ENCODE data around the gene FIP1L1. TPM values are rescaled to one million over a fixed set of nuclear protein-coding genes. Genes with fewer than 3 reads are reported as not detected.

The FIP1L1 gene
- total and polyA plus RNA-seq, 9 of the 15 experiments (the other 6 are each of a cell fraction or from before 2014, with no cell fraction given): 34.6 to 137 (median 72.0) TPM

DNA sequence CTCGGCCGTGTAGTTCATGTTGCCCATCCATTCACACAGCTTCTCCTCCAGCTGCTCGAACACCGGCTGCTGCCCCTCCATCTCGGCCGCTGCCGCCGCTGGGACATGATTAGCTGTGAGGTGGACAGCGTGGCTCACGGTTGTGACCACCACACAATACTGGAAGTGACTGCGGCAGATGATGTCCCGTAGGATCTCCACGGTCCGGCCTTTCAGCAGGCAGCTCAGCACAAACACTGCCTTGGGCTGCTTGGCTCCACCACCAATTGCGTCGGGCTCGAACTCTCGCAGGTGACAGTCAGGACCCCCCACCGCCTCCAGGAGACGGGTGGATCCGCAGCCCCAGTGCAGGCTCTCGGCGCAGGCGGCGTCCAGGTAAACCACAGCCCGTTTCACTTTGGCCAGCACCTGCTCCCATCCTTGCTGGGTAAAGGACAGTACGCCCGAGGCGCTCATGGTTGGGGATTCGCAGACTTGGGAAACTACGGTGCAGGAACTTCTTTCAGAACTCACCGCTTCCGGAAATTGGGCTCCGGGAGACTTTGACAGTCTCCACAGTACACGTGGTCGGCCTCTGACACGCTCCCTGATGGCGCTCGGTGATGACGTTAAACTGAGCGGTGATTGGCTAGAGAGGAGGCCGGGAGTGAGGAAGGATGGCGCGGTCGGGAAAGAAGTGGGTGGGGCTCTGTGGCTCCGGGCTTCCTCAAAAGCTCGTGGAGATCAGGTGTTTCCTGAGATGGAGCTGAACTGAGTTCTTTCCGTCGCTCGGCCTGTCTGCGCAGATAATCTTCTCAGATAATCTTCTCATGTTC lies 11.7 kb upstream of the FIP1L1 start, which contains the start of gene SCFD2 (continued):
- TF ChIP-seq, protein P1, sequence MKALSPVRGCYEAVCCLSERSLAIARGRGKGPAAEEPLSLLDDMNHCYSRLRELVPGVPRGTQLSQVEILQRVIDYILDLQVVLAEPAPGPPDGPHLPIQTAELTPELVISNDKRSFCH (CRISPR knock-in tag; IDR thresholded peaks at IDR 0.05): no peak
- TF ChIP-seq, protein P1 (tag; IDR thresholded peaks at IDR 0.05): no peak
- TF ChIP-seq ZKSCAN1 (IDR thresholded peaks at IDR 0.05; ENCODE audit: low read depth, low read length) (no peak), SP2 (IDR thresholded peaks at IDR 0.05; ENCODE audit: extremely low read depth, low read depth, low read length, poor library complexity, severe bottlenecking) (no peak), GATA2 (CRISPR knock-in tag; IDR thresholded peaks at IDR 0.05) (peak; percentile 39; the same call in 1 of the 2 replicates), HMG20A (CRISPR knock-in tag; conservative IDR thresholded peaks at IDR 0.05) (no peak), ESRRA (IDR thresholded peaks at IDR 0.05; ENCODE audit: borderline replicate concordance, low read depth) (peak; percentile 24; the same call in 1 of the 2 replicates), GABPA (tag; conservative IDR thresholded peaks at IDR 0.05; ENCODE audit: low read depth) (peak; percentile 79), MCM3 (IDR thresholded peaks at IDR 0.05) (no peak), ZNF263 (CRISPR knock-in tag; IDR thresholded peaks at IDR 0.05; ENCODE audit: borderline replicate concordance) (no peak), FOXP1 (CRISPR knock-in tag; IDR thresholded peaks at IDR 0.05) (no peak), SMARCA4 (IDR thresholded peaks at IDR 0.05) (no peak), NR1H2 (CRISPR knock-in tag; IDR thresholded peaks at IDR 0.05) (no peak), NBN (IDR thresholded peaks at IDR 0.05; ENCODE audit: low read depth) (peak; percentile 43; the same call in 1 of the 2 replicates), ZNF239 (CRISPR knock-in tag; IDR thresholded peaks at IDR 0.05) (no peak), ATF1 (CRISPR knock-in tag; IDR thresholded peaks at IDR 0.05) (peak; percentile 88), ATF1 (tag; IDR thresholded peaks at IDR 0.05) (peak; percentile 99)
- TF ChIP-seq, protein P2, sequence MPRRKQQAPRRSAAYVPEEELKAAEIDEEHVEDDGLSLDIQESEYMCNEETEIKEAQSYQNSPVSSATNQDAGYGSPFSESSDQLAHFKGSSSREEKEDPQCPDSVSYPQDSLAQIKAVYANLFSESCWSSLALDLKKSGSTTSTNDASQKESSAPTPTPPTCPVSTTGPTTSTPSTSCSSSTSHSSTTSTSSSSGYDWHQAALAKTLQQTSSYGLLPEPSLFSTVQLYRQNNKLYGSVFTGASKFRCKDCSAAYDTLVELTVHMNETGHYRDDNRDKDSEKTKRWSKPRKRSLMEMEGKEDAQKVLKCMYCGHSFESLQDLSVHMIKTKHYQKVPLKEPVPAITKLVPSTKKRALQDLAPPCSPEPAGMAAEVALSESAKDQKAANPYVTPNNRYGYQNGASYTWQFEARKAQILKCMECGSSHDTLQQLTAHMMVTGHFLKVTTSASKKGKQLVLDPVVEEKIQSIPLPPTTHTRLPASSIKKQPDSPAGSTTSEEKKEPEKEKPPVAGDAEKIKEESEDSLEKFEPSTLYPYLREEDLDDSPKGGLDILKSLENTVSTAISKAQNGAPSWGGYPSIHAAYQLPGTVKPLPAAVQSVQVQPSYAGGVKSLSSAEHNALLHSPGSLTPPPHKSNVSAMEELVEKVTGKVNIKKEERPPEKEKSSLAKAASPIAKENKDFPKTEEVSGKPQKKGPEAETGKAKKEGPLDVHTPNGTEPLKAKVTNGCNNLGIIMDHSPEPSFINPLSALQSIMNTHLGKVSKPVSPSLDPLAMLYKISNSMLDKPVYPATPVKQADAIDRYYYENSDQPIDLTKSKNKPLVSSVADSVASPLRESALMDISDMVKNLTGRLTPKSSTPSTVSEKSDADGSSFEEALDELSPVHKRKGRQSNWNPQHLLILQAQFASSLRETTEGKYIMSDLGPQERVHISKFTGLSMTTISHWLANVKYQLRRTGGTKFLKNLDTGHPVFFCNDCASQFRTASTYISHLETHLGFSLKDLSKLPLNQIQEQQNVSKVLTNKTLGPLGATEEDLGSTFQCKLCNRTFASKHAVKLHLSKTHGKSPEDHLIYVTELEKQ (CRISPR knock-in tag; IDR thresholded peaks at IDR 0.05): no peak
- TF ChIP-seq, protein P3, sequence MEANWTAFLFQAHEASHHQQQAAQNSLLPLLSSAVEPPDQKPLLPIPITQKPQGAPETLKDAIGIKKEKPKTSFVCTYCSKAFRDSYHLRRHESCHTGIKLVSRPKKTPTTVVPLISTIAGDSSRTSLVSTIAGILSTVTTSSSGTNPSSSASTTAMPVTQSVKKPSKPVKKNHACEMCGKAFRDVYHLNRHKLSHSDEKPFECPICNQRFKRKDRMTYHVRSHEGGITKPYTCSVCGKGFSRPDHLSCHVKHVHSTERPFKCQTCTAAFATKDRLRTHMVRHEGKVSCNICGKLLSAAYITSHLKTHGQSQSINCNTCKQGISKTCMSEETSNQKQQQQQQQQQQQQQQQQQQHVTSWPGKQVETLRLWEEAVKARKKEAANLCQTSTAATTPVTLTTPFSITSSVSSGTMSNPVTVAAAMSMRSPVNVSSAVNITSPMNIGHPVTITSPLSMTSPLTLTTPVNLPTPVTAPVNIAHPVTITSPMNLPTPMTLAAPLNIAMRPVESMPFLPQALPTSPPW (CRISPR knock-in tag; IDR thresholded peaks at IDR 0.05): peak; percentile 55; the same call in 1 of the 2 replicates
- TF ChIP-seq, protein P4, sequence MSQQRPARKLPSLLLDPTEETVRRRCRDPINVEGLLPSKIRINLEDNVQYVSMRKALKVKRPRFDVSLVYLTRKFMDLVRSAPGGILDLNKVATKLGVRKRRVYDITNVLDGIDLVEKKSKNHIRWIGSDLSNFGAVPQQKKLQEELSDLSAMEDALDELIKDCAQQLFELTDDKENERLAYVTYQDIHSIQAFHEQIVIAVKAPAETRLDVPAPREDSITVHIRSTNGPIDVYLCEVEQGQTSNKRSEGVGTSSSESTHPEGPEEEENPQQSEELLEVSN (IDR thresholded peaks at IDR 0.05; ENCODE audit: borderline replicate concordance in 1 of 2, extremely low read depth in 1 of 2, insufficient read depth in 1 of 2, insufficient read length in 1 of 2, low read depth in 1 of 2, low read length in 1 of 2, poor library complexity in 1 of 2, severe bottlenecking in 1 of 2): peak; percentile 73 to 82
- TF ChIP-seq, protein P5, sequence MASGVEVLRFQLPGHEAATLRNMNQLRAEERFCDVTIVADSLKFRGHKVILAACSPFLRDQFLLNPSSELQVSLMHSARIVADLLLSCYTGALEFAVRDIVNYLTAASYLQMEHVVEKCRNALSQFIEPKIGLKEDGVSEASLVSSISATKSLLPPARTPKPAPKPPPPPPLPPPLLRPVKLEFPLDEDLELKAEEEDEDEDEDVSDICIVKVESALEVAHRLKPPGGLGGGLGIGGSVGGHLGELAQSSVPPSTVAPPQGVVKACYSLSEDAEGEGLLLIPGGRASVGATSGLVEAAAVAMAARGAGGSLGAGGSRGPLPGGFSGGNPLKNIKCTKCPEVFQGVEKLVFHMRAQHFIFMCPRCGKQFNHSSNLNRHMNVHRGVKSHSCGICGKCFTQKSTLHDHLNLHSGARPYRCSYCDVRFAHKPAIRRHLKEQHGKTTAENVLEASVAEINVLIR (CRISPR knock-in tag; IDR thresholded peaks at IDR 0.05): peak; percentile 94

Measured in K562 (cell line).